NT2/D1 (cell line): ENCODE results near the gene OR10C1.

Experiments
- SUZ12 ChIP-seq: IDR thresholded peaks from 2 replicates; pipeline ENCODE4 v1.6.1; 2011; ENCODE audit not compliant: insufficient read length, insufficient read depth; ENCODE audit errors: extremely low read depth
- ZNF274 ChIP-seq: IDR thresholded peaks from 2 replicates; pipeline ENCODE4 v1.6.1; 2011; ENCODE audit warnings: mild to moderate bottlenecking, low read depth, low read length

DNA sequence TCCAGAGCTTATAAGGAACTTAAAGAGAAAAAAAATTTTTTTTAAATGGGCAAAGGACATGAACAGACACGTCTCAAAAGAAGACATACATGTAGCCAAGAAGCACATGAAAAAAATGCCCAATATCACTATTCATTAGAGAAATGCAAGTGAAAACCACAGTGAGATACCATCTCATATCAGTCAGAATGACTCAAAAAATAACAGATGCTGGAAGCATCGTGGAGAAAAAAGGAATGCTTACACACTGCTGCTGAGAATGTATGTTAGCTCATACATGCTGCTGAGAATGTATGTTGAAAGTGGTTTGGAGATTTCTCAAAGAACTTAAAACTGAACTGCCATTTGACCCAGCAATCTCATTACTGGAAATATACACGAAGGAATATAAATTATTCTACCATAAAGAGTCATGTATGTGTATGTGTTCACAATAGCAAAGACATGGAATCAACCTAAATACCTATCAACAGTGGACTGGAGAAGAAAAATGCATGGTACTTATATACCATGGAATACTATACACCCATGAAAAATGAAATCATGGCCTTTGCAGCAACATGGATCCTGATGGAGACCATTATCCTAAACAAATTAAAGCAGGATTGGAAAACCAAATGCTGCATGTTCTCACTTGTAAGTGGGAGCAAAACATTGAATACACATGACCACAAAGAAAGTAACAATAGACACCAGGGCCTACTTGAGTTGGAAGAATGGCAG is 12.5 kb downstream of the OR10C1 start:
- no peak for TF ChIP-seq ZNF274
- no peak for TF ChIP-seq SUZ12
